ENCODE results near the gene KCNH3. TPM values are rescaled to one million over a fixed set of nuclear protein-coding genes. Genes with fewer than 3 reads are reported as not detected.

Gene KCNH3
- total and polyA plus RNA-seq, 2 donors (not counting 3 experiments of a cell fraction or from before 2014, with no cell fraction given) = 0.13 to 0.14 TPM

GRCh38 chr12:49548481-49548821 is 9.6 kb downstream of the KCNH3 start:
- DNase-seq (ENCODE audit: low read depth, low spot score) (no peak), FAIRE-seq (no peak)
- H3K79me2 ChIP-seq (ENCODE audit: control insufficient read depth, insufficient read depth, low read length) = no peaks in the 10 kb centered on the region
- TF ChIP-seq POLR2A (IDR thresholded peaks at IDR 0.05; ENCODE audit: low read depth, low read length) (no peak), FOS (IDR thresholded peaks at IDR 0.05; ENCODE audit: borderline replicate concordance, insufficient read depth, low read length) (no peak), GATA2 (IDR thresholded peaks at IDR 0.05; ENCODE audit: insufficient read depth, insufficient read length, low read depth, low read length) (no peak), JUN (IDR thresholded peaks at IDR 0.05; ENCODE audit: borderline replicate concordance, insufficient read depth, insufficient read length, low read depth) (no peak), POLR2AphosphoS5 (IDR thresholded peaks at IDR 0.05; ENCODE audit: insufficient read depth, low read depth, low read length) (no peak), CTCF (IDR thresholded peaks at IDR 0.05; ENCODE audit: extremely low read depth in 1 of 2, insufficient read depth in 1 of 2, low read depth in 1 of 2, low read length in 2 of 2) (no peak), EZH2 (IDR thresholded peaks at IDR 0.05; ENCODE audit: borderline replicate concordance, low read depth, low read length, severe bottlenecking) (no peak), MYC (IDR thresholded peaks at IDR 0.05; ENCODE audit: low read depth, low read length) (no peak), MAX (IDR thresholded peaks at IDR 0.05; ENCODE audit: insufficient read depth, insufficient read length) (no peak)
- ChIA-PET CTCF (interaction anchor here (1.9 to 2.5 kb wide), 2 partner anchors 190 to 217 kb away, joined by 6 to 12 read pairs; no protein-coding TSS in a partner anchor), POLR2A (no interaction called here)
- no TSS peak for BruUV-seq (replicated peaks)
- peak overlapping the region; percentile 94 for H2AFZ ChIP-seq (ENCODE audit: low read depth, low read length)
- H3K4me1 ChIP-seq (ENCODE audit: control insufficient read depth, extremely low read depth, insufficient read depth, low read length) = peaks cover 6% of the 10 kb centered on the region
- peaks cover 0 to 5% of the 10 kb centered on the region in 2 experiments for H3K27me3 ChIP-seq (ENCODE audit: control insufficient read depth in 2 of 2, insufficient read depth in 2 of 2, low read length in 2 of 2)
- dilution Hi-C loops (cut with MboI; ENCODE audit: extremely low pct_ligation_motif_present, low sequenced_read_pairs) = no loop called here
- no peaks in the 10 kb centered on the region for H3K9me3 ChIP-seq (replicated peaks; ENCODE audit: control insufficient read depth, insufficient read depth, low read length)
- H3K9me1 ChIP-seq (replicated peaks; ENCODE audit: control insufficient read depth, extremely low read depth, insufficient read depth, low read length) = no peaks in the 10 kb centered on the region
- H3K9ac ChIP-seq (replicated peaks; ENCODE audit: extremely low read depth, insufficient read depth, low read length) = no peak overlapping the region
- H3K4me2 ChIP-seq (ENCODE audit: insufficient read depth, low read length) = peak overlapping the region; percentile 48
- no peaks in the 10 kb centered on the region for H3K36me3 ChIP-seq (ENCODE audit: control insufficient read depth in 2 of 2, extremely low read depth in 1 of 2, insufficient read depth in 2 of 2, low read length in 2 of 2)
- H3K4me3 ChIP-seq (replicated peaks in 1 of 3; ENCODE audit: insufficient read depth in 1 of 3, low read depth in 1 of 3, low read length in 3 of 3) = peak overlapping the region in 1 of 3 experiments; percentile 19
- no peak overlapping the region for H3K27ac ChIP-seq (ENCODE audit: insufficient read depth, low read depth, low read length)
- intact Hi-C loops (cut with micrococcal nuclease) = no loop called here
- no peaks in the 10 kb centered on the region for H4K20me1 ChIP-seq (replicated peaks; ENCODE audit: control insufficient read depth, extremely low read depth, insufficient read depth, low read length)

Measured in endothelial cell of umbilical vein (primary cell).